AG04450 (cell line): ENCODE data around the gene BCKDHB. TPM values are rescaled to one million over a fixed set of nuclear protein-coding genes. Genes with fewer than 3 reads are reported as not detected.

Experiments
- CTCF ChIA-PET: fragments of 300-600, 350-600 bp; formaldehyde crosslinking; extraction: SDS; loops from one replicate; lab custom pipeline; 2022; ENCODE audit warnings: antibody characterized with exemption, inconsistent platforms; lab: Charles Lee
- POLR2A ChIA-PET: fragments of 350-600 bp; formaldehyde crosslinking; extraction: SDS; loops from one replicate; lab custom pipeline; 2021; ENCODE audit warnings: antibody characterized with exemption, inconsistent platforms; lab: Yijun Ruan, JAX
- DNase-seq: peaks from one replicate; pipeline ENCODE4 v3.0.0-alpha.2; 2011; ENCODE audit warnings: low read depth, low spot score
- H3K27ac ChIP-seq: one replicate; pipeline ENCODE4 v1.5.1; 2012; ENCODE audit warnings: low read depth, low read length, control low read depth
- H3K27me3 ChIP-seq: one replicate; pipeline ENCODE4 v1.6.0; 2012; ENCODE audit warnings: low read length; ENCODE audit not compliant: control insufficient read depth, insufficient read depth
- H3K4me3 ChIP-seq: 2 replicates; pipeline ENCODE4 v1.5.1; 2011; ENCODE audit warnings: mild to moderate bottlenecking, low read depth, low read length, control low read depth
- H3K9me3 ChIP-seq: 2 replicates; pipeline ENCODE4 v1.5.1; 2012; ENCODE audit warnings: low read length; ENCODE audit not compliant: control insufficient read depth, insufficient read depth
- CTCF ChIP-seq: IDR thresholded peaks from 2 replicates; pipeline ENCODE4 v1.5.1; 2011; ENCODE audit warnings: low read depth, low read length, control low read depth, inconsistent platforms
- polyA plus RNA-seq: library from polyadenylated mRNA; depleted of rRNA; stranded (reverse); fragments of >200 nt; gene quantifications from 2 replicates; pipeline ENCODE4 v1.2.3, GENCODE V29; 2011

BCKDHB gene
- polyA plus RNA-seq, 1 experiment, result 21.3 TPM

DNA sequence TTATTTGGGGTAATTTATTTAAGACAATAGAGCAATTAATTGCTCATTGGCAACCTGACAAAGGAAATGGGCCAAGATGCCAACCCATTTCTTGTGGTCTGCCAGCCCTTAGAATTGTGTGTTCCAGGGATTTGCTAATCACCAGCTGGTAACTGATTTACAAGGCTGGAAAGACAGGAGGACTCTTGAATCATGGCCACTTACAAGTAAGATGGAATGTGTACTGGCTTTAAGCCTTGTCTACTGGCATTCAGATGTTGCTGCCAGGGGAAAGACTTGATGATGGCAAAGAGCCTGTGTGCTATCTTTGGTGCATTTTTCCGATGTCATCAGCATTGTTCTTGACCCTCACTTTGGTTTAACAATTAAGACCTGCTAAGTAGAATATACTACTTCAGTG, 91.0 kb downstream of the BCKDHB start:
- no peaks in the 10 kb centered on the region for H3K27me3 ChIP-seq
- CTCF ChIA-PET, result interaction anchor here (1.5 kb wide), 1 partner anchor 17 kb away, joined by 8 read pairs; no protein-coding TSS in a partner anchor
- no peak overlapping the region for H3K4me3 ChIP-seq
- no peak for DNase-seq
- TF ChIP-seq CTCF, result no peak
- POLR2A ChIA-PET, result no interaction called here
- no peak overlapping the region for H3K27ac ChIP-seq
- no peaks in the 10 kb centered on the region for H3K9me3 ChIP-seq

- Histone ChIP-seq H3K9me3 (no peaks in the 10 kb centered on the region), H3K27ac (no peak overlapping the region), H3K27me3 (no peaks in the 10 kb centered on the region), H3K4me3 (no peak overlapping the region)
- CTCF ChIA-PET, result interaction anchor here (1.5 kb wide), 1 partner anchor 16 kb away, joined by 8 read pairs; no protein-coding TSS in a partner anchor
- POLR2A ChIA-PET, result interaction anchor here (0.6 kb wide), 1 partner anchor 16 kb away, joined by 3 read pairs; no protein-coding TSS in a partner anchor
- TF ChIP-seq CTCF, result no peak
- no peak for DNase-seq
Observed at GRCh38 chr6:80197986-80198385, 91.5 kb downstream of the BCKDHB start.

- H3K9me3 ChIP-seq, result no peaks in the 10 kb centered on the region
- no peaks in the 10 kb centered on the region for H3K27me3 ChIP-seq
- H3K4me3 ChIP-seq, result no peak overlapping the region
- ChIA-PET CTCF (interaction anchor here (5.2 kb wide), 1 partner anchor 11 kb away, joined by 51 read pairs; no protein-coding TSS in a partner anchor), POLR2A (interaction anchor here (0.6 kb wide), 1 partner anchor 632 kb away, joined by 3 read pairs; no protein-coding TSS in a partner anchor)
- no peak for DNase-seq
- no peak overlapping the region for H3K27ac ChIP-seq
- TF ChIP-seq CTCF, result no peak
Observed at GRCh38 chr6:80203283-80203682, 96.8 kb downstream of the BCKDHB start.

DNA sequence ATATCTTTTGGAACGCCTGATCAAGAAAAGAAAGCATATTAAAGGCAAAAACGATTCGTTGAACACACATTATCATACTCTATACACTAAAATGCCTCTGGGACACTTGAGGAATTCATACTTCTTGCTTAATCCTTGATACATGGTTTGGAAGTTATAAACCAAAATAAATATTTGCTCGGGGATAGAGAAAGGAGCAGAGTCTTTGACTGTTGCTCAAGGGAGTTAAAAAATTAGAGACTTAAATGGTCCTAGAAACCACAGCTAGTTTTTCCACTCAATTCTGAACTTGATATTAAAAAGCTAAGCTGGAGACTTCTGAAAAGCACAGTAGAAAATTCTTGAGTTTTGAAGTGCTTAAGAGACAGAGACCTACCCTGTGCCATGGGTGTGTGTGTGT, 98.9 kb downstream of the BCKDHB start:
- no peaks in the 10 kb centered on the region for H3K27me3 ChIP-seq
- CTCF ChIA-PET, result interaction anchor here (0.6 to 5.2 kb wide), 2 partner anchors 9 to 1255 kb away, joined by 3 to 51 read pairs; no protein-coding TSS in a partner anchor
- H3K9me3 ChIP-seq, result no peaks in the 10 kb centered on the region
- TF ChIP-seq CTCF, result no peak
- H3K27ac ChIP-seq, result no peak overlapping the region
- POLR2A ChIA-PET, result no interaction called here
- DNase-seq, result no peak
- no peak overlapping the region for H3K4me3 ChIP-seq

- Histone ChIP-seq H3K4me3 (no peak overlapping the region), H3K27me3 (no peaks in the 10 kb centered on the region), H3K9me3 (no peaks in the 10 kb centered on the region), H3K27ac (no peak overlapping the region)
- CTCF ChIA-PET, result no interaction called here
- POLR2A ChIA-PET, result no interaction called here
- DNase-seq, result no peak
- no peak for TF ChIP-seq CTCF
Observed at GRCh38 chr6:80206758-80207157, 100.3 kb downstream of the BCKDHB start.
